Measurements from ENCODE around the gene ZNF227.

DNA sequence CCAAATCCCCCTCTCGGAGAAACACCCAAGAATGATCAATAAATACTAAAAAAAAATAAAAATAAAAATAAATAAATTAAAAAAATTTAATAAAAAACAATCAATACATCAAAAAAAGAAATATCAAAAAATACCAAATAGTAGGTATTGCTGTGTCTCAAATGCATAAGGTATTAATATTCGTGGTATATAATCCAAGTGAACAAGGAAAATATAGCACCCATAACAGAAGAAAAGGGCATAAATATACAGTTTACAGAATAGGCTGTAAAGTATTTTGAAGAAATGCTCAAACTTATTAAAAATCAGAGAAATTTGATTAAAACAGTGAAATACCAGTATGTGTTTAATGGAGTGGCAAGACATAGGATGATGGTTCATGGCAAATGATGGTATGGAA lies 7.6 kb upstream of the ZNF227 start:
- TF ChIP-seq GATA2 (IDR thresholded peaks at IDR 0.05; ENCODE audit: low read depth, low read length), result no peak
- no peak for TF ChIP-seq GATA3 (IDR thresholded peaks at IDR 0.05; ENCODE audit: low read depth, low read length)

Measured in SH-SY5Y (cell line).